K562 (cell line): Measurements from ENCODE around the gene ELOVL5. TPM values are rescaled to one million over a fixed set of nuclear protein-coding genes. Genes with fewer than 3 reads are reported as not detected.

Experiments
- ATAC-seq: fragments of 200-7000 bp; cut with Tn5 transposase; 3 replicates; pipeline ENCODE4 v1.9.1; 2020; ENCODE audit warnings: moderate library complexity
- BruUV-seq: library from RNA; stranded (reverse); fragments of 400-500 nt; replicated peaks from 2 replicates; lab custom pipeline; 2021; lab: Mats Ljungman, UMichigan
- CTCF ChIA-PET: fragments of 300-600 bp; formaldehyde crosslinking; extraction: SDS; loops from one replicate; lab custom pipeline; 2021; ENCODE audit warnings: low intra/inter-chr PET ratio; lab: Yijun Ruan, JAX
- POLR2A ChIA-PET: fragments of 300-600, 350-650 bp; sonication (Branson Sonifier 250); formaldehyde crosslinking; extraction: SDS; loops from one replicate; lab custom pipeline; 2021; ENCODE audit warnings: antibody characterized with exemption, inconsistent platforms; lab: Yijun Ruan, JAX
- DNase-seq, 4 experiments: peaks; one replicate each; pipeline versions ENCODE4 v3.0.0 to v3.0.0-alpha.2; 2011 to 2018; ENCODE audit warnings: low spot score in 3 of 4, mixed read lengths in 3 of 4; ENCODE audit errors: extremely low read depth in 1 of 4
- FAIRE-seq: peaks from 2 replicates; lab custom pipeline; 2011; peaks lifted over from hg19 to GRCh38; lab: Jason Lieb, UNC
- H2AFZ ChIP-seq: 2 replicates; pipeline ENCODE4 v1.6.0; 2011; ENCODE audit warnings: low read depth, low read length, control low read depth, inconsistent platforms
- H3K27ac ChIP-seq: fragments of 200-600 bp; 3 replicates; pipeline ENCODE4 v1.8.0; 2011; ENCODE audit warnings: low read depth, mild to moderate bottlenecking, control low read depth, inconsistent platforms, low read length, moderate library complexity, mixed read lengths; ENCODE audit errors: extremely low read depth
- H3K27me3 ChIP-seq, 2 experiments: fragments of 300-600 bp in 1 of 2; 2 replicates in 1 of 2; 3 replicates in 1 of 2; pipeline versions ENCODE4 v1.6.0 to v1.8.0; 2011; ENCODE audit warnings: inconsistent platforms in 2 of 2, low read length in 2 of 2, mild to moderate bottlenecking in 1 of 2, mixed read lengths in 1 of 2, moderate library complexity in 1 of 2; ENCODE audit not compliant: control insufficient read depth in 2 of 2, insufficient read depth in 2 of 2
- H3K36me3 ChIP-seq: fragments of 300-600 bp; 3 replicates; pipeline ENCODE4 v1.8.0; 2011; ENCODE audit warnings: mild to moderate bottlenecking, low read length, inconsistent platforms; ENCODE audit not compliant: control insufficient read depth, insufficient read depth
- H3K4me1 ChIP-seq, 2 experiments: fragments of 200-600 bp in 1 of 2; replicated peaks in 1 of 2; 2 replicates in 1 of 2; 3 replicates in 1 of 2; pipeline versions ENCODE4 v1.5.1 to v1.8.0; 2011; ENCODE audit warnings: inconsistent platforms in 2 of 2, low read length in 2 of 2, mild to moderate bottlenecking in 1 of 2, mixed read lengths in 1 of 2, moderate library complexity in 1 of 2; ENCODE audit not compliant: control insufficient read depth in 2 of 2, insufficient read depth in 2 of 2
- H3K4me2 ChIP-seq: 2 replicates; pipeline ENCODE4 v1.6.1; 2011; ENCODE audit warnings: low read length, control low read depth, inconsistent platforms, mixed read lengths; ENCODE audit not compliant: insufficient read depth
- H3K4me3 ChIP-seq: fragments of 200-600 bp; sonication (generic), shearing (Covaris generic); 2 replicates; pipeline ENCODE4 v1.5.1; 2016; ENCODE audit warnings: control low read depth, inconsistent platforms
- H3K79me2 ChIP-seq: fragments of 200-600 bp; 3 replicates; pipeline ENCODE4 v1.8.0; 2011; ENCODE audit warnings: low read length, inconsistent platforms; ENCODE audit not compliant: control insufficient read depth, insufficient read depth
- H3K9ac ChIP-seq, 2 experiments: 2 replicates each; pipeline versions ENCODE4 v1.6.0 to v1.6.1; 2011; ENCODE audit warnings: low read depth in 2 of 2, low read length in 2 of 2, control low read depth in 1 of 2, inconsistent platforms in 1 of 2, mild to moderate bottlenecking in 1 of 2, mixed read lengths in 1 of 2; ENCODE audit not compliant: insufficient read depth in 1 of 2
- H3K9me1 ChIP-seq: one replicate; pipeline ENCODE4 v1.6.0; 2011; ENCODE audit warnings: inconsistent platforms, mild to moderate bottlenecking, low read length, moderate library complexity; ENCODE audit not compliant: control insufficient read depth, insufficient read depth
- H3K9me3 ChIP-seq: replicated peaks from 2 replicates; pipeline ENCODE4 v1.5.1; 2011; ENCODE audit warnings: low read depth, low read length, inconsistent platforms; ENCODE audit not compliant: control insufficient read depth, insufficient read depth
- H4K20me1 ChIP-seq: replicated peaks from 2 replicates; pipeline ENCODE4 v1.6.1; 2011; ENCODE audit warnings: low read length, inconsistent platforms, mixed read lengths; ENCODE audit not compliant: control insufficient read depth, insufficient read depth
- BRF2 ChIP-seq: IDR thresholded peaks from 3 replicates; pipeline ENCODE4 v1.6.1; 2011; ENCODE audit warnings: borderline replicate concordance, mild to moderate bottlenecking; ENCODE audit not compliant: insufficient read length, insufficient read depth
- EWSR1 ChIP-seq: fragments of 450-650 bp; IDR thresholded peaks from 2 replicates; pipeline ENCODE4 v1.6.1; 2018; ENCODE audit warnings: borderline replicate concordance, mild to moderate bottlenecking, low read depth, moderate library complexity; ENCODE audit not compliant: partially characterized antibody
- FOXA3 ChIP-seq, 2 experiments: fragments of 450-650 bp in 1 of 2; sonication (generic) in 1 of 2; formaldehyde crosslinking; IDR thresholded peaks in 1 of 2; conservative IDR thresholded peaks in 1 of 2; 2 replicates each; pipeline versions ENCODE4 v1.4.0 to v1.8.0; 2020 to 2022; ENCODE audit warnings: mild to moderate bottlenecking in 2 of 2, missing genetic modification reagents in 1 of 2
- FOXM1 ChIP-seq, 2 experiments: fragments of 450-650 bp in 1 of 2; sonication (generic) in 1 of 2; formaldehyde crosslinking in 1 of 2; IDR thresholded peaks; 2 replicates each; pipeline versions ENCODE4 v1.6.1 to v1.9.0; 2017 to 2022; ENCODE audit warnings: low read depth in 2 of 2, mild to moderate bottlenecking in 2 of 2, missing genetic modification reagents in 1 of 2, moderate library complexity in 1 of 2
- MCM2 ChIP-seq: fragments of 450-650 bp; IDR thresholded peaks from 2 replicates; pipeline ENCODE4 v1.6.1; 2017; ENCODE audit warnings: low read depth, mild to moderate bottlenecking
- NR2F6 ChIP-seq: fragments of 450-650 bp; formaldehyde crosslinking; IDR thresholded peaks from 2 replicates; pipeline ENCODE4 v1.4.0; 2020; ENCODE audit warnings: mild to moderate bottlenecking
- NRF1 ChIP-seq, 2 experiments: fragments of 450-650 bp; IDR thresholded peaks in 1 of 2; conservative IDR thresholded peaks in 1 of 2; 2 replicates each; pipeline ENCODE4 v1.6.1; 2014; ENCODE audit warnings: mild to moderate bottlenecking in 2 of 2
- PTRF ChIP-seq: fragments of 450-650 bp; IDR thresholded peaks from 2 replicates; pipeline ENCODE4 v1.6.1; 2016; ENCODE audit warnings: mild to moderate bottlenecking, missing genetic modification characterization, missing compliant biosample characterization
- RFX1 ChIP-seq: fragments of 450-650 bp; IDR thresholded peaks from 2 replicates; pipeline ENCODE4 v1.6.1; 2016; ENCODE audit warnings: mild to moderate bottlenecking, moderate library complexity
- ZBTB17 ChIP-seq: fragments of 450-650 bp; formaldehyde crosslinking; IDR thresholded peaks from 2 replicates; pipeline ENCODE4 v1.4.0; 2020; ENCODE audit warnings: mild to moderate bottlenecking
- ZNF395 ChIP-seq: fragments of 200-800 bp; sonication (Bioruptor generic); IDR thresholded peaks from 2 replicates; pipeline ENCODE4 v1.6.1; 2017; ENCODE audit warnings: missing genetic modification characterization, missing compliant biosample characterization
- ZNF436 ChIP-seq: fragments of 250-450, 450-650 bp; sonication (Bioruptor Pico); formaldehyde crosslinking; IDR thresholded peaks from 2 replicates; pipeline ENCODE4 v1.7.0; 2020; ENCODE audit warnings: mild to moderate bottlenecking
- WGBS: fragments of 100-300 bp; shearing (Covaris generic); methylation state at CpG from one replicate; pipeline ENCODE4 v1.1.6; 2016; ENCODE audit warnings: low coverage, mixed read lengths; ENCODE audit not compliant: insufficient coverage; ENCODE audit errors: missing lambda C conversion rate; 5-methylcytosine and 5-hydroxymethylcytosine counted together
- in situ Hi-C: fragments of 300-500 bp; cut with MboI; formaldehyde crosslinking; loops from 4 replicates; pipeline ENCODE4 v1.15.0; 2018; ENCODE audit warnings: inconsistent platforms, mixed read lengths
- intact Hi-C: fragments of 100-400 bp; cut with micrococcal nuclease; formaldehyde crosslinking; loops from 2 replicates; pipeline ENCODE4 v1.14.2; 2022
- polyA plus RNA-seq, 8 experiments: library from polyadenylated mRNA; depleted of rRNA in 4 of 8; stranded (reverse) in 5 of 8; unstranded in 3 of 8; fragments of >200 nt; fragmentation: Nextera tagmentation in 2 of 8; fragmentation: Illumina TruSeq in 1 of 8; extraction: Ambion mirVana in 2 of 8; extraction: Trizol in 1 of 8; gene quantifications; 2 replicates each; pipeline versions ENCODE4 v1.2.1 to v1.2.3, GENCODE V29; 2011 to 2014; ENCODE audit warnings: inconsistent platforms in 1 of 8, missing spikeins in 1 of 8
- total RNA-seq, 7 experiments: library from RNA; depleted of rRNA in 6 of 7; stranded (reverse); fragments of >200 nt in 6 of 7; fragmentation: Illumina TruSeq in 2 of 7; extraction: Trizol in 2 of 7; gene quantifications; 2 replicates each; pipeline versions ENCODE4 v1.2.1 to v1.2.3, GENCODE V29; 2011 to 2021; ENCODE audit warnings: low replicate concordance in 1 of 7
- TF ChIP-seq, protein P1 (sequence below): sonication (generic); formaldehyde crosslinking; IDR thresholded peaks from 2 replicates; pipeline ENCODE4 v1.8.0; 2022; ENCODE audit warnings: missing genetic modification reagents, mild to moderate bottlenecking, moderate library complexity, borderline replicate concordance
- TF ChIP-seq, protein P2 (sequence below), 2 experiments: fragments of 150-350 bp in 1 of 2; IDR thresholded peaks; 2 replicates each; pipeline ENCODE4 v1.6.1; 2012 to 2016; ENCODE audit warnings: low read depth in 2 of 2, low read length in 2 of 2, mild to moderate bottlenecking in 1 of 2, moderate library complexity in 1 of 2

Gene ELOVL5
- total and polyA plus RNA-seq, 9 of the 15 experiments (the other 6 are each of a cell fraction or from before 2014, with no cell fraction given): 70.6 to 245 (median 132) TPM

DNA sequence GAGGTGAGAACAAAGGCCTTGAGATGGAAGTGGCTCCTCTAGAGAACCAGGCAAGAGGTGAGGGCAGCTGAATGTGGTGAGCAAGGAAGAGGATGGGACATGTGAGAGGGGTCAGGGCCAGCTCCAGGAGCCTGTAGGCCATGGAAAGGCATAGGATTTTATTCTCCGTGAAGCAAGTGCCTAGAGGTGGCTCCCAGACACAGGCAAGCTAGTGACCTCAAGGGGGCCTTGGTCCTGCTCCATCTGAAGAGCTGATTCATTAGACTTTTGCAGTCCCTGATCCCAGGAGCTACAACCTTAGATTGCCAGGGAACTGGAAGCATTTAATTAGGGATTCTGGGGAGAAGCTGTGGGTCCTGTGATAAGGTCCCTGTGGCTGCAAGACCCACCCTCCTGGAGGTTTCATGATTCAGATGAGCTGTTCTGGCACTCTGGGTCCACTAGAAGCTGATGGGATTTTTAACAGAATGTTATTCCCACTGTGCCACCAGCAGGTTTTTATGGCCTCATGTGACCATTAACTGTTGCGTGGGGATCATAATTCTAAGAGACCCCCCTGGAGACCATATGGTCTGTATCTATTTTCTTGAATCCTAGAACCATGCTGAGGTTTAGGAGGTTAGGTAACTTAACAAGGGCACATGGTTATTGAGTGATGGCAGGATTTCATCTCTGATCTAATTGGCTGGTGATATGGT is 90.5 kb downstream of the ELOVL5 start:
- ATAC-seq (peak; percentile 61), FAIRE-seq (no peak), DNase-seq (no peak)
- POLR2A ChIA-PET: no interaction called here
- Histone ChIP-seq H4K20me1 (no peaks in the 10 kb centered on the region), H3K27me3 (no peaks in the 10 kb centered on the region), H3K36me3 (peaks cover 60% of the 10 kb centered on the region; the same call in 2 of the 3 replicates), H3K9me1 (no peaks in the 10 kb centered on the region), H3K4me2 (no peak overlapping the region), H3K79me2 (no peaks in the 10 kb centered on the region), H3K9ac (no peak overlapping the region), H3K27ac (no peak overlapping the region), H2AFZ (no peak overlapping the region), H3K4me1 (no peaks in the 10 kb centered on the region), H3K9me3 (no peaks in the 10 kb centered on the region), H3K4me3 (no peak overlapping the region)
- in situ Hi-C loops (no loop called here), intact Hi-C loops (no loop called here)
- BruUV-seq: no TSS peak
- 86% methylated on average over 2 of the region's 2 CpGs for WGBS
- CTCF ChIA-PET: no interaction called here
- TF ChIP-seq PTRF (tag) (no peak), NRF1 (conservative IDR thresholded peaks at IDR 0.05 in 1 of 2, IDR thresholded peaks at IDR 0.05 in 1 of 2) (no peak), ZNF436 (CRISPR knock-in tag) (no peak), BRF2 (no peak), FOXA3 (CRISPR knock-in tag; conservative IDR thresholded peaks at IDR 0.05 in 1 of 2, IDR thresholded peaks at IDR 0.05 in 1 of 2) (no peak), EWSR1 (no peak), RFX1 (no peak), ZNF395 (CRISPR knock-in tag) (no peak), ZBTB17 (CRISPR knock-in tag) (no peak), FOXM1 (IDR thresholded peaks at IDR 0.05; ENCODE audit: low read depth) (no peak), FOXM1 (CRISPR knock-in tag; IDR thresholded peaks at IDR 0.05; ENCODE audit: low read depth) (no peak), MCM2 (no peak), NR2F6 (CRISPR knock-in tag) (no peak)
- TF ChIP-seq, protein P1, sequence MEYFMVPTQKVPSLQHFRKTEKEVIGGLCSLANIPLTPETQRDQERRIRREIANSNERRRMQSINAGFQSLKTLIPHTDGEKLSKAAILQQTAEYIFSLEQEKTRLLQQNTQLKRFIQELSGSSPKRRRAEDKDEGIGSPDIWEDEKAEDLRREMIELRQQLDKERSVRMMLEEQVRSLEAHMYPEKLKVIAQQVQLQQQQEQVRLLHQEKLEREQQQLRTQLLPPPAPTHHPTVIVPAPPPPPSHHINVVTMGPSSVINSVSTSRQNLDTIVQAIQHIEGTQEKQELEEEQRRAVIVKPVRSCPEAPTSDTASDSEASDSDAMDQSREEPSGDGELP (CRISPR knock-in tag): no peak
- TF ChIP-seq, protein P2, sequence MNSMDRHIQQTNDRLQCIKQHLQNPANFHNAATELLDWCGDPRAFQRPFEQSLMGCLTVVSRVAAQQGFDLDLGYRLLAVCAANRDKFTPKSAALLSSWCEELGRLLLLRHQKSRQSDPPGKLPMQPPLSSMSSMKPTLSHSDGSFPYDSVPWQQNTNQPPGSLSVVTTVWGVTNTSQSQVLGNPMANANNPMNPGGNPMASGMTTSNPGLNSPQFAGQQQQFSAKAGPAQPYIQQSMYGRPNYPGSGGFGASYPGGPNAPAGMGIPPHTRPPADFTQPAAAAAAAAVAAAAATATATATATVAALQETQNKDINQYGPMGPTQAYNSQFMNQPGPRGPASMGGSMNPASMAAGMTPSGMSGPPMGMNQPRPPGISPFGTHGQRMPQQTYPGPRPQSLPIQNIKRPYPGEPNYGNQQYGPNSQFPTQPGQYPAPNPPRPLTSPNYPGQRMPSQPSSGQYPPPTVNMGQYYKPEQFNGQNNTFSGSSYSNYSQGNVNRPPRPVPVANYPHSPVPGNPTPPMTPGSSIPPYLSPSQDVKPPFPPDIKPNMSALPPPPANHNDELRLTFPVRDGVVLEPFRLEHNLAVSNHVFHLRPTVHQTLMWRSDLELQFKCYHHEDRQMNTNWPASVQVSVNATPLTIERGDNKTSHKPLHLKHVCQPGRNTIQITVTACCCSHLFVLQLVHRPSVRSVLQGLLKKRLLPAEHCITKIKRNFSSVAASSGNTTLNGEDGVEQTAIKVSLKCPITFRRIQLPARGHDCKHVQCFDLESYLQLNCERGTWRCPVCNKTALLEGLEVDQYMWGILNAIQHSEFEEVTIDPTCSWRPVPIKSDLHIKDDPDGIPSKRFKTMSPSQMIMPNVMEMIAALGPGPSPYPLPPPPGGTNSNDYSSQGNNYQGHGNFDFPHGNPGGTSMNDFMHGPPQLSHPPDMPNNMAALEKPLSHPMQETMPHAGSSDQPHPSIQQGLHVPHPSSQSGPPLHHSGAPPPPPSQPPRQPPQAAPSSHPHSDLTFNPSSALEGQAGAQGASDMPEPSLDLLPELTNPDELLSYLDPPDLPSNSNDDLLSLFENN (IDR thresholded peaks at IDR 0.05; ENCODE audit: low read depth in 2 of 2, low read length in 2 of 2): no peak
